ENCODE results near the gene BRD9. TPM values are rescaled to one million over a fixed set of nuclear protein-coding genes. Genes with fewer than 3 reads are reported as not detected.
"Not testable (repeated sequence)": the region's sequence is repeated elsewhere in the genome, so short reads cannot be mapped to it uniquely, and the experiment has no call there.

BRD9 gene
- total RNA-seq, 6 experiments from 2014 or later, result 28.0 to 31.5 (median 31.0) TPM

GRCh38 chr5:920321-920720, 27.7 kb upstream of the BRD9 start:
- DNase-seq, result no peak
- Mint-ChIP-seq H3K4me1 (ENCODE audit: low read depth) (no peaks in the 10 kb centered on the region), H3K27me3 (ENCODE audit: insufficient read depth) (no peaks in the 10 kb centered on the region), H3K9me3 (no peaks in the 10 kb centered on the region), H3K36me3 (ENCODE audit: low read depth) (0 out of 2 replicates have a peak, but pooled peaks cover 4% of the 10 kb centered on the region), H3K4me3 (no peak overlapping the region), H3K27ac (no peak overlapping the region)
- no peak for TF ChIP-seq CTCF (IDR thresholded peaks at IDR 0.05)

GRCh38 chr5:919356-920000, 26.9 kb upstream of the BRD9 start:
- Mint-ChIP-seq H3K27ac (no peak overlapping the region), H3K4me1 (ENCODE audit: low read depth) (no peaks in the 10 kb centered on the region), H3K27me3 (ENCODE audit: insufficient read depth) (no peaks in the 10 kb centered on the region), H3K36me3 (ENCODE audit: low read depth) (peaks cover 10% of the 10 kb centered on the region; the same call in 1 of the 2 replicates), H3K4me3 (no peak overlapping the region), H3K9me3 (no peaks in the 10 kb centered on the region)
- no peak for TF ChIP-seq CTCF (IDR thresholded peaks at IDR 0.05)
- DNase-seq, result no peak

- not testable (repeated sequence) for H3K36me3 Mint-ChIP-seq (ENCODE audit: low read depth); H3K4me3 Mint-ChIP-seq; H3K9me3 Mint-ChIP-seq; H3K27me3 Mint-ChIP-seq (ENCODE audit: insufficient read depth); H3K27ac Mint-ChIP-seq; DNase-seq; H3K4me1 Mint-ChIP-seq (ENCODE audit: low read depth)
Measured at GRCh38 chr5:918717-919116, 26.1 kb upstream of the BRD9 start.

- no peak overlapping the region for H3K27ac Mint-ChIP-seq
- peaks cover 5% of the 10 kb centered on the region; the same call in 1 of the 2 replicates for H3K9me3 Mint-ChIP-seq
- peaks cover 22% of the 10 kb centered on the region for H3K36me3 Mint-ChIP-seq (ENCODE audit: low read depth)
- peaks cover 4% of the 10 kb centered on the region; the same call in 1 of the 2 replicates for H3K27me3 Mint-ChIP-seq (ENCODE audit: insufficient read depth)
- no peak for TF ChIP-seq CTCF (IDR thresholded peaks at IDR 0.05)
- peaks cover 16% of the 10 kb centered on the region for H3K4me1 Mint-ChIP-seq (ENCODE audit: low read depth)
- H3K4me3 Mint-ChIP-seq, result no peak overlapping the region
- DNase-seq, result no peak
Measured at GRCh38 chr5:916441-917293, 24.1 kb upstream of the BRD9 start.

- no peak for TF ChIP-seq CTCF (IDR thresholded peaks at IDR 0.05)
- H3K9me3 Mint-ChIP-seq, result peaks cover 5% of the 10 kb centered on the region; the same call in 1 of the 2 replicates
- no peak overlapping the region for H3K27ac Mint-ChIP-seq
- no peak for DNase-seq
- peaks cover 4% of the 10 kb centered on the region; the same call in 1 of the 2 replicates for H3K27me3 Mint-ChIP-seq (ENCODE audit: insufficient read depth)
- no peak overlapping the region for H3K4me3 Mint-ChIP-seq
- H3K4me1 Mint-ChIP-seq (ENCODE audit: low read depth), result peaks cover 20% of the 10 kb centered on the region
- peaks cover 22% of the 10 kb centered on the region for H3K36me3 Mint-ChIP-seq (ENCODE audit: low read depth)
Measured at GRCh38 chr5:915946-916345, 23.3 kb upstream of the BRD9 start.

- peaks cover 26% of the 10 kb centered on the region for H3K36me3 Mint-ChIP-seq (ENCODE audit: low read depth)
- not testable (repeated sequence) for H3K4me3 Mint-ChIP-seq; H3K27ac Mint-ChIP-seq; H3K9me3 Mint-ChIP-seq; H3K27me3 Mint-ChIP-seq (ENCODE audit: insufficient read depth); DNase-seq
- peaks cover 20% of the 10 kb centered on the region for H3K4me1 Mint-ChIP-seq (ENCODE audit: low read depth)
Measured at GRCh38 chr5:915346-915745, 22.7 kb upstream of the BRD9 start.
